GM12875 (cell line): Measurements from ENCODE around the gene MARCHF9.

ENCODE experiments used
- H3K4me3 ChIP-seq: one replicate; pipeline ENCODE4 v1.5.1; 2011; ENCODE audit warnings: low read depth, low read length, control low read depth
- TF ChIP-seq, protein P1 (sequence below): IDR thresholded peaks from 2 replicates; pipeline ENCODE4 v1.5.1; 2011; ENCODE audit warnings: low read depth, mild to moderate bottlenecking, control low read depth, inconsistent platforms, low read length, moderate library complexity, borderline replicate concordance; ENCODE audit not compliant: insufficient read depth

Gene MARCHF9

DNA sequence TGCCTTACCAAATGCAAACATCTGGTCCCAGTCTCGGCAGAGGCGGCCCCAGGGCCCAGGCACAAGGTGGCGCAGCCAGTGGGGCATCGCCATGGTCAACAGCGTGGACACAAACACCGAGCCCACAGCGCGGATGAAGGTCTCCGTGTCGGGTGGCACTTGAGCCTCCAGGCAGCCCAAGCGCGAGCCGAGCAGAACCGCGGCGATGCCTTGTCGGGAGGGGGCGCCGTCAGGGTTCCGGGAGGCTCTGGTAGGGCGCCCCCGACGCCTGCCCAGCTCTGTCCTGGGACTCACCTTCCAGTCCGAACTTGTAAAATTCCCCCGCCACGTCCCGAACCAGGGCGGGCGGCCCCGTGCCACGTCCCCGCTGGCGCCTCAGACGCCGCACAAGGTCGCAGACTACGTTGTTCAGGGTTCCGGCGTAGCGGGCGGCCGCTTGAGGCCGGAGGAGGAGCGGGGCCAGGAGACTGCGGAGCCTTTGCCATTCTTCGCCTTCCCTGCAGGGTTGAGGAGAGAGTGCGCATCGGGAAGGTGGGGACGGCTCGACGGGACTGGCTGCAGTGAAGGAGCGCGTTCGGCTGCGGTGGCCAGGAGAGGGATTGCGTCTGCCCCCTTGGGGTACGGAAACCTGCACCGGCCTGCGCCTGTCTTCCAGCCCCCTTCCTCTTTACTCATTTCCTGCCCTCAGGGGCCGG is 10.2 kb downstream of the MARCHF9 start:
- TF ChIP-seq, protein P1, sequence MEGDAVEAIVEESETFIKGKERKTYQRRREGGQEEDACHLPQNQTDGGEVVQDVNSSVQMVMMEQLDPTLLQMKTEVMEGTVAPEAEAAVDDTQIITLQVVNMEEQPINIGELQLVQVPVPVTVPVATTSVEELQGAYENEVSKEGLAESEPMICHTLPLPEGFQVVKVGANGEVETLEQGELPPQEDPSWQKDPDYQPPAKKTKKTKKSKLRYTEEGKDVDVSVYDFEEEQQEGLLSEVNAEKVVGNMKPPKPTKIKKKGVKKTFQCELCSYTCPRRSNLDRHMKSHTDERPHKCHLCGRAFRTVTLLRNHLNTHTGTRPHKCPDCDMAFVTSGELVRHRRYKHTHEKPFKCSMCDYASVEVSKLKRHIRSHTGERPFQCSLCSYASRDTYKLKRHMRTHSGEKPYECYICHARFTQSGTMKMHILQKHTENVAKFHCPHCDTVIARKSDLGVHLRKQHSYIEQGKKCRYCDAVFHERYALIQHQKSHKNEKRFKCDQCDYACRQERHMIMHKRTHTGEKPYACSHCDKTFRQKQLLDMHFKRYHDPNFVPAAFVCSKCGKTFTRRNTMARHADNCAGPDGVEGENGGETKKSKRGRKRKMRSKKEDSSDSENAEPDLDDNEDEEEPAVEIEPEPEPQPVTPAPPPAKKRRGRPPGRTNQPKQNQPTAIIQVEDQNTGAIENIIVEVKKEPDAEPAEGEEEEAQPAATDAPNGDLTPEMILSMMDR: peak; percentile 54
- H3K4me3 ChIP-seq: peak overlapping the region; percentile 47

DNA sequence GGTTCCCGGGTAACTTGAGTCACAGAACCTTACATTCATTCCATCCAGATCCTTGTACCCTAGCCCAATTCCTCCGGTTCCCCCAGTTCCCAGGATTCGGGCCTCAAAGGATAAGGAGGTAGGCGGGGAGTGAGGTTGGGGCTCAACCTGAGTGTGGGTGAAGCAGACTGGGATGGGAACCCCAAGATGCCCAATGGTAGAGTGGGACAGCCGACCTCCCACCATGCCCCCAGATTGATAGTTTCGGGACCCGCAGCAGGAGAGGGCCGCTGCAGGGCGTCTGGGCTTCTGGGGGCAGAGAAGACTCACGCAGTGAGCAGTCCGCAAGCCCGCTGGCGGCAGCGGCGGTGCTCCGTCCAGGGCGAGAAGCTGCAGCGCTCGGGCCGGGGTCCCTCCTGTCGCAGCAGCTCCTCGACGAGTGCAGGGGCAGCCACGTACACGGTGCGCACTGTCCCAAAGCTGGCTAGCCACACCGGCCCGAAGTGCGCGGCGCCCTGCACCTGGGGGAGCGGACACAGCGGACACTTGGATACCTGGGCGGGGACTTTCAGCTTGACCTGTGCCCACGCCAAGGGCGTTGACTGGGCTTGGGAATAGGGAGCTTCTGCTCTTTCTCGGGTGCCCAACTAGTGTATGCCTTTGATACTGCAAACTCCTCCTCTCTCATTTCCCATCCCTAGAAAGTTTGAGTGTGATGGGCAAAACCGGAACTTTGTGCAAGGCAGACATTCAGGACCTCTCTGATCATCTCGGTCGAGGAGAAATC is 11.0 kb downstream of the MARCHF9 start:
- no peak overlapping the region for H3K4me3 ChIP-seq
- TF ChIP-seq, protein P1: no peak

DNA sequence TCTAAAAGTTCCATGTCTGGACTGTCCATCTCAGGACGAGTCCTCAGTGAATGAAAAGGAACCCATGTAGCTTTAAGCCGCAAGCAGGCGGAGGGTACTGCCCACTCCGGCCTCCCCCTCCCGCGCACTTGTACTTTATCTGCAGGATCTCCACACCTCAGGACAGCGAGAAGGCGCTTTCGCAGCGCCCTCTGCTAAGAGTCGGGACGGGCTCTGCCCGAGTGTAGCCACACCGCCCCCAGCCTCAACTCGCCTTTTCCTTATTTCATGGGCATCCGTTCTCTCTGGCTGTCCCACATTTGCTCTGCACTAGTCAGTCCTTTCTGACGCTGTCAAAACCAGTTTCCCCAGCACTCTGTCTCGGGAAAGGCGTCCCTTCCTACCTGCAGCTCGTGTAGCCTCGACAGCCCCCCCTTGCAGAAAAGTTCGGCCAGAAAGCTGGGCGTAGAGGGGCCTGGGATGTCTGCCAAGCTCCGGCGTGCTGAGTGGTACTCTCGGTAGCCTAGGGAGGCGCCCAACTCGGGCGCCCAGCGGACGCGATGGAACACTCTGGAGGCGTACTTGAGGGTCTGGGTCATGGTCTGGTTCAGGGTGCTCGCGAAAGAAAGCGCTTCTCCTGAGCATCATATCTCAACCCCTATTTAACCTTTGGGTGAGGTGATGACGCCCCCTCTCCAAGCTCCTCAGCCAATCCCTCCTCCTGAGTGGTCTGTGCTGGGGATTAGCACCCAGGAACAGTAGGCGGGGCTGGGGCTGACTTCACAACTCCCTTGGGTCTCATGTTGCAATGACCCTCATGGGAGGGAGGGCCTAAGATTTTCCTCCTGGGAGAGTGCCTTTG is 11.8 kb downstream of the MARCHF9 start, which contains the start of gene CYP27B1:
Gene CYP27B1 (minus strand): TSS at position 615 of the 841 bp plus-strand sequence. CDS start 37 bp downstream, at position 578.
- H3K4me3 ChIP-seq: no peak within 1 kb of the TSS
- TF ChIP-seq, protein P1: no peak

DNA sequence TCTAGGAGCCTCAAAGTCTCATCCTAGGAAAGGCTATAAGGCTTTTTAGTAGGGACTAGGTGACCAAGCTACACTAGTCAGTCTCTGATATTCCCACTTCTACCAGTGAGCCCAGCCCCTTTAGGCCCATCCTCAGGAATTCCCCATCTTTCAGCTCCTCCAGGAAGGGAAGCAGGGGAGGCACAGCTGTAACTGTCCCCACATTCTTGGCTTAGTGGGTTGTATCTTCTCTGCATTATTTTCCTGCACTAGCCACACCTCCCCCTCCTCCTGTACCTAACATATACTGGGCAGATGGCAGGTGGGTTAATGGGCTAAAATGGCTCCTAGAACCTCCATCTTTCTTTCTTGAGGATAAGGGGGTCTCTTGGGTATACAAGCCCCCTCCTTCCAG is 12.4 kb downstream of the MARCHF9 start:
- H3K4me3 ChIP-seq: no peak overlapping the region
- TF ChIP-seq, protein P1: no peak

DNA sequence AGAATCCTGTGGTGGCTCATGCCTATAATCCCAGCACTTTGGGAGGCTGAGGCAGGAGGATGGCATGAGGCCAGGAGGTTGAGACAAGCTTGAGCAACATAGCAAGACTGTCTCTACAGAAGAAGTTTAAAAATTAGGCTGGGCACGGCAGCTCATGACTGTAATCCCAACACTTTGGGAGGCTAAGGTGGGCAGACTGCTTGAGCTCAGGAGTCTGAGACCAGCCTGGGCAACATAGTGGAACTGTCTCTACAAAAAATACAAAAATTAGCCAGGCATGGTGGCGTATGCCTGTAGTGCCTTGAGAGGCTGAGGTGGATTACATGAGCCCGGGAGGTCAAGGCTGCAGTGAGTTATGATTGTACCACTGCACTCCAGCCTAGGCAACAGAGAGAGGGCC is 13.0 kb downstream of the MARCHF9 start:
- no peak overlapping the region for H3K4me3 ChIP-seq

DNA sequence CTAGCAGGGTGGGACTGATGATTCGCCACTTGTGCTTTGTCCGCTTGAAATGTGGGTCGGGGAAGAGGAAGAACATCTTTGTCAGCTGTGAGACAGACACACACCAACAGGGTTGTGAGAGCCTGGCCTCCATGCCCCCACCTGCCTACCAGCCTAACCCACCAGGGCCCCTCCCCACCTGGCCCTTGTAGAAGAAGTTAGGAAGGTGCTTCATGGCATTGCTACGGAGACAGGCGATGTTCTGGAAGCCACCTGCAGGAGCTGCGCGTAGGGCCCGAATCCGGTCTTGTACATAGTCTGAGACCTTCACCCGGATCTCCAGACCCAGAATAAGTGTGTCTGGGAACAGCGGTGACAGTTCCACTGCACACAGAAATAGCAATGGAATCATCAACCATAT is 14.7 kb downstream of the MARCHF9 start:
- TF ChIP-seq, protein P1: no peak
- no peak overlapping the region for H3K4me3 ChIP-seq

More for the DNA sequence above, 13.0 kb downstream of the MARCHF9 start:
- TF ChIP-seq, protein P1: no peak
